Uterus (tissue), 4 donors: ENCODE data around the gene GOLGA6L9. TPM values are rescaled to one million over a fixed set of nuclear protein-coding genes. Genes with fewer than 3 reads are reported as not detected.
"Not testable (repeated sequence)": the region's sequence is repeated elsewhere in the genome, so short reads cannot be mapped to it uniquely, and the experiment has no call there.

Experiments used
- DNase-seq, 2 donors: peaks; one replicate each; pipeline ENCODE4 v3.0.0-alpha.2; 2019 to 2020
- H3K27ac ChIP-seq, 2 donors: fragments of 200-600 bp; sonication (generic); 1 replicate in 1 of 2; 2 replicates in 1 of 2; pipeline ENCODE4 v1.5.1; 2016 to 2018
- H3K27me3 ChIP-seq, 2 donors: fragments of 200-600 bp; sonication (generic); one replicate each; pipeline ENCODE4 v1.5.1; 2018 to 2019; ENCODE audit warnings: control low read depth in 1 of 2
- H3K36me3 ChIP-seq, 2 donors: fragments of 200-600 bp; sonication (generic); one replicate each; pipeline ENCODE4 v1.5.1; 2019; ENCODE audit warnings: control low read depth in 1 of 2
- H3K4me1 ChIP-seq, 2 donors: fragments of 200-600 bp; sonication (generic); one replicate each; pipeline ENCODE4 v1.5.1; 2018 to 2019; ENCODE audit warnings: control low read depth in 1 of 2
- H3K4me3 ChIP-seq, 2 donors: fragments of 200-600 bp; sonication (generic); 1 replicate in 1 of 2; 2 replicates in 1 of 2; pipeline ENCODE4 v1.5.1; 2018 to 2019; ENCODE audit warnings: mild to moderate bottlenecking in 1 of 2
- H3K9me3 ChIP-seq, 2 donors: fragments of 200-600 bp; sonication (generic); one replicate each; pipeline ENCODE4 v1.5.1; 2019; ENCODE audit warnings: control low read depth in 1 of 2
- POLR2A ChIP-seq, 2 donors: fragments of 450-650 bp; IDR thresholded peaks; one replicate each; pipeline ENCODE4 v1.6.1; 2016; ENCODE audit warnings: antibody characterized with exemption in 2 of 2, mild to moderate bottlenecking in 1 of 2, moderate library complexity in 1 of 2
- intact Hi-C: fragments of 100-400 bp; cut with DNase I; formaldehyde crosslinking; loops from one replicate; pipeline ENCODE4 v1.15.1; 2023; ENCODE audit warnings: low total_unique reads
- total RNA-seq, 4 donors: library from RNA; depleted of rRNA in 3 of 4; stranded (reverse); fragments of >200 nt in 3 of 4; gene quantifications; one replicate each; pipeline versions ENCODE4 v1.1.0 to v1.2.4, GENCODE V29; 2014 to 2023
- TF ChIP-seq, protein P1 (sequence below), 4 experiments: fragments of 200-600 bp in 2 of 4; fragments of 450-650 bp in 2 of 4; sonication (generic) in 2 of 4; IDR thresholded peaks; one replicate each; pipeline ENCODE4 v1.5.1; 2016 to 2019; ENCODE audit warnings: antibody characterized with exemption in 4 of 4, mild to moderate bottlenecking in 2 of 4, moderate library complexity in 1 of 4
- donor health status: DM: yes; HTN: yes; CAD: no.

Gene GOLGA6L9
- total RNA-seq, 4 donors from 2014 or later: 2.6 to 6.6 (median 4.3) TPM

GRCh38 chr15:82398785-82399184, 30.8 kb upstream of the GOLGA6L9 start:
- no peak for DNase-seq
- no peaks in the 10 kb centered on the region for H3K36me3 ChIP-seq
- no peaks in the 10 kb centered on the region for H3K4me1 ChIP-seq
- intact Hi-C loops: no loop called here
- no peak overlapping the region for H3K27ac ChIP-seq
- H3K27me3 ChIP-seq: no peaks in the 10 kb centered on the region
- H3K9me3 ChIP-seq: no peaks in the 10 kb centered on the region
- H3K4me3 ChIP-seq: no peak overlapping the region
- no peak for TF ChIP-seq POLR2A (IDR thresholded peaks at IDR 0.05)
- TF ChIP-seq, protein P1, sequence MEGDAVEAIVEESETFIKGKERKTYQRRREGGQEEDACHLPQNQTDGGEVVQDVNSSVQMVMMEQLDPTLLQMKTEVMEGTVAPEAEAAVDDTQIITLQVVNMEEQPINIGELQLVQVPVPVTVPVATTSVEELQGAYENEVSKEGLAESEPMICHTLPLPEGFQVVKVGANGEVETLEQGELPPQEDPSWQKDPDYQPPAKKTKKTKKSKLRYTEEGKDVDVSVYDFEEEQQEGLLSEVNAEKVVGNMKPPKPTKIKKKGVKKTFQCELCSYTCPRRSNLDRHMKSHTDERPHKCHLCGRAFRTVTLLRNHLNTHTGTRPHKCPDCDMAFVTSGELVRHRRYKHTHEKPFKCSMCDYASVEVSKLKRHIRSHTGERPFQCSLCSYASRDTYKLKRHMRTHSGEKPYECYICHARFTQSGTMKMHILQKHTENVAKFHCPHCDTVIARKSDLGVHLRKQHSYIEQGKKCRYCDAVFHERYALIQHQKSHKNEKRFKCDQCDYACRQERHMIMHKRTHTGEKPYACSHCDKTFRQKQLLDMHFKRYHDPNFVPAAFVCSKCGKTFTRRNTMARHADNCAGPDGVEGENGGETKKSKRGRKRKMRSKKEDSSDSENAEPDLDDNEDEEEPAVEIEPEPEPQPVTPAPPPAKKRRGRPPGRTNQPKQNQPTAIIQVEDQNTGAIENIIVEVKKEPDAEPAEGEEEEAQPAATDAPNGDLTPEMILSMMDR (IDR thresholded peaks at IDR 0.05): no peak

DNA sequence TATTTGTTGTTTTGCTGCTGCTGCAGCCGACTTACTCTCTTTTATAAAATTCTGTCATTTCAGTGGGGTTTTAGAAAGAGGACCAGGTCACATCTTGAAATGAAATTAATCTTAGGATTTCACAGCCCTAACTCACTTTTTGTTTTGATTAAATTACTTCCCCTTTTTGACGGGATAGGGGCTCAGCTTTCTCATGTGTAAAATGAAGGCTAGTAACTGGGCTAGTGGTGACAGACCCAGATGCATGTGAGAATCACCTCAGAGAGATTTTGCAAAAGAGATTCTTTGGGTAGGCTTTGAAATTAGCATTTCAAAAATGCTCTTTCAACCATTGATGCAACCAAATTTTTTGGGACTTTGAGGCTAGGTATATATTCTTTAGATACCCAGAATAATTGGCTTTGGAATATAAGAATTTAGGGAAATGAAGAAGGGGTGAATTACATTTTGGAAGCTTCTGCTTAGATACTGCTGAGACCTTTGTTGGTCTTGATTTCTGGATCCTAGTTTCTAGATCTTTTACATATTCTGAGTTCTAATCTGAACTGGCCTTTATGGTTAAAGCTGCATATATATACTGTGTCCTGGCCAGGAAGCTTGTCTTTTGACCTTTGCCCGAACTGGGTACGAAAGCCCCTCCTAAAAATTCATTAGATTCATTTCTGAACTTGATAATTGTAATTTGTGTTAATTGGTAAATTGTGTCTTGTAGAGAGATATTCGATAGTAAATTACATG, 30.1 kb upstream of the GOLGA6L9 start:
- H3K36me3 ChIP-seq, H3K27ac ChIP-seq, H3K4me3 ChIP-seq, H3K27me3 ChIP-seq, H3K9me3 ChIP-seq, DNase-seq, H3K4me1 ChIP-seq, intact Hi-C loops: not testable (repeated sequence)

DNA sequence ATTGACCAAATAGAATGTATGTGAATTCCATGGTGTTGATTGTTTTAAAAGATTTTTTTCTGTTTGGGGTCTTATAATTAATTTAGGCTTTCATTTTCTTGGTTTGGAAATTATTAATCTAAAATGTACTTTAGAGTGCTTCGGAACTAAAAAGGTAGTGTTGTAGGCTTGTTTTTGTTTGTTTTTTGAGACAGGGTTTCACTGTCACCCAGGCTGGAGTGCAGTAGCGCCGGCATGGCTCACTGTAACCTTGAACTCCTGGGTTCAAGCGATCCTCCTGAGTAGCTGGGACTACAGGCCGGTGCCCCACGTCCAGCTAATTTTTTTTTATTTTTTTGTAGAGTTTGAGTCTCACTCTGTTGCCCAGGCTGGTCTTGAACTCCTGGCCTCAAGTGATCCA, 27.7 kb upstream of the GOLGA6L9 start:
- H3K4me1 ChIP-seq, DNase-seq, H3K4me3 ChIP-seq, H3K27ac ChIP-seq, H3K9me3 ChIP-seq, intact Hi-C loops, H3K36me3 ChIP-seq, H3K27me3 ChIP-seq: not testable (repeated sequence)

GRCh38 chr15:82402341-82402740, 27.3 kb upstream of the GOLGA6L9 start:
- H3K27me3 ChIP-seq, H3K9me3 ChIP-seq, H3K27ac ChIP-seq, intact Hi-C loops, DNase-seq, H3K4me1 ChIP-seq, H3K36me3 ChIP-seq, H3K4me3 ChIP-seq: not testable (repeated sequence)

- H3K27me3 ChIP-seq, DNase-seq, H3K4me3 ChIP-seq, H3K4me1 ChIP-seq, H3K9me3 ChIP-seq, H3K36me3 ChIP-seq, intact Hi-C loops, H3K27ac ChIP-seq: not testable (repeated sequence)
Measured at GRCh38 chr15:82406211-82406610, 23.4 kb upstream of the GOLGA6L9 start.

- H3K9me3 ChIP-seq, H3K4me3 ChIP-seq, DNase-seq, intact Hi-C loops, H3K4me1 ChIP-seq, H3K27me3 ChIP-seq, H3K36me3 ChIP-seq, H3K27ac ChIP-seq: not testable (repeated sequence)
Measured at GRCh38 chr15:82410306-82410705, 19.3 kb upstream of the GOLGA6L9 start.

DNA sequence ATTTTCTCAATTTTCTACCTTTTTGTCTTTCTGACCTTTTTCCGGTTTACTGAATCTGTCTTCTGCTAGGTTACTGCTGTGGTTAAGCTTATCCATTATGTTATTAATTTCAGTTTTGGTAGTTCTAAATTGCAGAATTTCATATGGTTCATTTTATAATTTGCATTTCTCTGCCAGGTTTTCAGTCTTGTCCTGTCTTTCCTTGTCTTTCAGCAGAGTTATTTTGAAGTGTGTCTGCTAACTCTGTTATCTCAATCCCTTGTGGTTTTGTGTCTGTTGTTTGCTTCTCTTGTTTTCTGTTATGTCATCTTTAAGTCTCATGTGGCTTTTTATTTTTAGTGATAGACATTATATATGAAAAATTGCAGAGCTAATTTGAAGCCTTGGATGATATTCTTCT, 18.0 kb upstream of the GOLGA6L9 start:
- H3K9me3 ChIP-seq, H3K27ac ChIP-seq, intact Hi-C loops, H3K4me1 ChIP-seq, H3K36me3 ChIP-seq, DNase-seq, H3K27me3 ChIP-seq, H3K4me3 ChIP-seq: not testable (repeated sequence)

DNA sequence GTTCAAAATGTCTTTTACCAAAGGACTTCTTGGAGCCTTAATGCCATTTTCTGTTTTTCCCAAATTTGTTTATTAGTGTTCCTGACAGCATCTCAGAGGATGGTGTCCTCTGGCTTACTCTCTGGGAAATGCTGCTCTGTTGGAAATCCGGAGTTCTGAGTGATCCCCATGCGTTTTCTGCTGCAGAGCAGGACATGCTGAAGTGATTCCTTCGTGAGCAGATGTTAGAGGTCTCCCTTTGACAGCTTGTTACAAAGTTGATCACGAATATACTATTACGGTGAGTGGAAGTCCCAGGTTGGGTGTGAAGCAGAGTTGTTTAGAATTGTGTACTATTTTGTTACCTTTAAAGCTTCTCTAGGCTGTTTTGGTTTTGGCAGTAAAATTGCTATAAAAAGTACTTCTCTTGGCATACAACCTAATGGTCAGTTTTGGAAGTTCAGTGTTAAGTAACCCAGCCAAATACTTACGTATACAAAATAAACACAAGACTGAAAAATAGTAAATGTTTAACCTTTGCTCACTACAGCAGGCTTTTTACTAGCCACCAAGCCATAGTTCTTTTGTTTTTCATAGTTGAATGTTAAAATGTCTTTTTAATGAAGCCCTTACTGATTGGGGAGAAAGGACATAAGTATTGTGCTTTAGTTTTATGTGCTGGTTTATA, 15.0 kb upstream of the GOLGA6L9 start:
- H3K27ac ChIP-seq, H3K36me3 ChIP-seq, H3K4me3 ChIP-seq, H3K27me3 ChIP-seq, H3K4me1 ChIP-seq, H3K9me3 ChIP-seq, intact Hi-C loops, DNase-seq: not testable (repeated sequence)

GRCh38 chr15:82420516-82420915, 9.1 kb upstream of the GOLGA6L9 start:
- H3K27me3 ChIP-seq, DNase-seq, H3K9me3 ChIP-seq, H3K4me3 ChIP-seq, intact Hi-C loops, H3K36me3 ChIP-seq, H3K27ac ChIP-seq, H3K4me1 ChIP-seq: not testable (repeated sequence)

GRCh38 chr15:82420966-82421365, 8.7 kb upstream of the GOLGA6L9 start:
- DNase-seq, intact Hi-C loops, H3K4me1 ChIP-seq, H3K4me3 ChIP-seq, H3K27ac ChIP-seq, H3K36me3 ChIP-seq, H3K27me3 ChIP-seq, H3K9me3 ChIP-seq: not testable (repeated sequence)

DNA sequence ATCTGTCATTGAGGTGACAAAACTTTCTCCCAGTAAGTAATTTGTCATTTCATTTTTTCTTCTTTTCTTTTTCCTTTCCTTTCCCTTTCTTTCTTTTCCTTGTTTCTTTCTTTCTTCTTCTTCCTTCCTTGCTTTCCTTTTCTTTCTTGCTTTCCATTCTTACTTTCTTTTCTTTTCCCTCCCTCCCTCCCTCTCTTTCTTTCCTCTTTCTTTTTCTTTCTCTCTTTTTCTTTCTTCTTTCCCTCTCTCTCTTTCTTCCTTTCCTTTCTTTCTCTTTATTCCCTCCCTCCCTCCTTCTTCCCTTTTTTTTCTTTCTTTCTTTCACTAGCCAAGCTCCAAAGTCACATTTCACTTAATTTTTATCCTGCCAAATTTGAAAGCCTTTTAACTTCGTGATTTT, 2.5 kb upstream of the GOLGA6L9 start:
- H3K9me3 ChIP-seq, H3K27ac ChIP-seq, H3K4me1 ChIP-seq, H3K36me3 ChIP-seq, intact Hi-C loops, H3K4me3 ChIP-seq, H3K27me3 ChIP-seq, DNase-seq: not testable (repeated sequence)

DNA sequence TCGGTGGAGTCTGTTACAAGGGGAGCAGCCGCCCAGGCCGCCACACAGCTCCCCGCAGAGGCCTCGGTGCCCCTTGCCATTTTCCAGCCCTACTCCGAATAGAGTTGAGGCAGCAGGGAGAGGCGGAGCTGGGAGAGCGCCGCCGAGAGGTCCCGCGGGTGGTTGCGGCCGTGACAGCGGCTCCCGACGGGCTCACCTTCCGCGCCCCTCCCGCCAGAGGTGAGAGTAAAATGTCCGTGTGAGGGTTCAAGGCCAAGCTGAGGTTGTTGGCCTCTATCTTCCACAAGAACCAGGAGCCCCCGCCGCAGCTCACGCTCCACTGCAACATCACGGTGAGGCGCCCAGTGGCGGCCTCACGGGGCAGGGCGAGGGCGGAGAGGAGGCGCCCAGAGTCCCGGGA, 15.8 kb downstream of the GOLGA6L9 start:
- Histone ChIP-seq H3K27ac (peak overlapping the region; percentile 87), H3K4me3 (peak overlapping the region; percentile 28 to 49)
- H3K36me3 ChIP-seq, H3K27me3 ChIP-seq, H3K9me3 ChIP-seq, intact Hi-C loops, H3K4me1 ChIP-seq: not testable (repeated sequence)
- DNase-seq: peak; percentile 40 to 48

- H3K27me3 ChIP-seq, H3K4me1 ChIP-seq, H3K9me3 ChIP-seq, intact Hi-C loops, DNase-seq, H3K27ac ChIP-seq, H3K36me3 ChIP-seq, H3K4me3 ChIP-seq: not testable (repeated sequence)
Measured at GRCh38 chr15:82457336-82457735, 27.7 kb downstream of the GOLGA6L9 start.
